WTC11 (cell line): ENCODE data around the gene MYOC. TPM values are rescaled to one million over a fixed set of nuclear protein-coding genes. Genes with fewer than 3 reads are reported as not detected.

ENCODE experiments used
- ATAC-seq: fragments of 200-7000 bp; cut with Tn5 transposase; 2 replicates; pipeline ENCODE4 v1.10.0; 2021; ENCODE audit warnings: mild to moderate bottlenecking, moderate library complexity
- CTCF ChIA-PET: fragments of 300-600 bp; sonication (Branson Sonifier 250); formaldehyde crosslinking; loops from one replicate; lab custom pipeline; 2021; ENCODE audit warnings: antibody characterized with exemption; lab: Charles Lee
- POLR2A ChIA-PET: fragments of 350-600 bp; sonication (Branson Sonifier 250); formaldehyde crosslinking; loops from one replicate; lab custom pipeline; 2021; ENCODE audit warnings: antibody characterized with exemption; lab: Charles Lee
- DNase-seq: peaks from one replicate; pipeline ENCODE4 v3.0.0; 2021; ENCODE audit warnings: low spot score
- H3K27ac Mint-ChIP-seq: 2 replicates; pipeline ENCODE4 v1.8.0; 2021; ENCODE audit warnings: mixed read lengths
- H3K27me3 Mint-ChIP-seq: 2 replicates; pipeline ENCODE4 v1.8.0; 2021; ENCODE audit warnings: low read depth, mild to moderate bottlenecking, moderate library complexity, mixed read lengths
- H3K36me3 Mint-ChIP-seq: 2 replicates; pipeline ENCODE4 v1.8.0; 2021; ENCODE audit warnings: mixed read lengths
- H3K4me1 Mint-ChIP-seq: 2 replicates; pipeline ENCODE4 v1.8.0; 2022; ENCODE audit warnings: mixed read lengths
- H3K4me3 Mint-ChIP-seq: 2 replicates; pipeline ENCODE4 v1.8.0; 2021; ENCODE audit warnings: mild to moderate bottlenecking, moderate library complexity, mixed read lengths
- H3K9me3 Mint-ChIP-seq: 2 replicates; pipeline ENCODE4 v1.8.0; 2021; ENCODE audit warnings: mixed read lengths
- ATF1 ChIP-seq: sonication (generic); formaldehyde crosslinking; IDR thresholded peaks from 2 replicates; pipeline ENCODE4 v1.8.1; 2023; ENCODE audit warnings: mild to moderate bottlenecking, moderate library complexity, missing genetic modification reagents
- CDX4 ChIP-seq: fragments of 250-450 bp; sonication (Bioruptor Pico); IDR thresholded peaks from 2 replicates; pipeline ENCODE4 v1.9.0; 2021; ENCODE audit warnings: moderate library complexity, mild to moderate bottlenecking, inconsistent platforms, borderline replicate concordance
- CREM ChIP-seq: sonication (generic); formaldehyde crosslinking; IDR thresholded peaks from 2 replicates; pipeline ENCODE4 v1.8.1; 2022; ENCODE audit warnings: mild to moderate bottlenecking, missing genetic modification reagents, moderate library complexity
- ERG ChIP-seq: fragments of 250-450 bp; sonication (Bioruptor Pico); IDR thresholded peaks from 2 replicates; pipeline ENCODE4 v1.8.0; 2021; ENCODE audit warnings: mild to moderate bottlenecking
- ETV6 ChIP-seq: sonication (generic); formaldehyde crosslinking; IDR thresholded peaks from 2 replicates; pipeline ENCODE4 v1.8.1; 2022; ENCODE audit warnings: mild to moderate bottlenecking, missing genetic modification reagents
- MXD4 ChIP-seq: fragments of 250-450 bp; sonication (Bioruptor Pico); IDR thresholded peaks from 2 replicates; pipeline ENCODE4 v1.8.0; 2021; ENCODE audit warnings: mild to moderate bottlenecking, moderate library complexity, borderline replicate concordance
- NR2C2 ChIP-seq: sonication (generic); formaldehyde crosslinking; IDR thresholded peaks from 2 replicates; pipeline ENCODE4 v1.8.0; 2022; ENCODE audit warnings: mild to moderate bottlenecking, missing genetic modification reagents
- PREB ChIP-seq: sonication (generic); formaldehyde crosslinking; IDR thresholded peaks from 2 replicates; pipeline ENCODE4 v1.8.1; 2022; ENCODE audit warnings: mild to moderate bottlenecking, missing genetic modification reagents, moderate library complexity, borderline replicate concordance
- PRRX2 ChIP-seq: fragments of 250-450 bp; sonication (Bioruptor Pico); IDR thresholded peaks from 2 replicates; pipeline ENCODE4 v1.8.0; 2021; ENCODE audit warnings: mild to moderate bottlenecking
- RELA ChIP-seq: sonication (generic); formaldehyde crosslinking; IDR thresholded peaks from 2 replicates; pipeline ENCODE4 v1.8.1; 2022; ENCODE audit warnings: missing genetic modification reagents, mild to moderate bottlenecking, borderline replicate concordance
- RORB ChIP-seq: fragments of 250-450 bp; sonication (Bioruptor Pico); IDR thresholded peaks from 2 replicates; pipeline ENCODE4 v1.9.0; 2021; ENCODE audit warnings: mild to moderate bottlenecking
- SOX15 ChIP-seq: fragments of 250-450 bp; sonication (Bioruptor Pico); IDR thresholded peaks from 2 replicates; pipeline ENCODE4 v1.9.0; 2021; ENCODE audit warnings: mild to moderate bottlenecking
- TP53 ChIP-seq: sonication (generic); formaldehyde crosslinking; IDR thresholded peaks from 2 replicates; pipeline ENCODE4 v1.8.1; 2023; ENCODE audit warnings: mild to moderate bottlenecking, missing genetic modification reagents
- ZBTB43 ChIP-seq: sonication (generic); formaldehyde crosslinking; IDR thresholded peaks from 2 replicates; pipeline ENCODE4 v1.8.1; 2023; ENCODE audit warnings: mild to moderate bottlenecking, missing genetic modification reagents
- ZMAT4 ChIP-seq: fragments of 250-450 bp; sonication (Bioruptor Pico); IDR thresholded peaks from 2 replicates; pipeline ENCODE4 v1.9.0; 2021; ENCODE audit warnings: mild to moderate bottlenecking
- ZNF416 ChIP-seq: fragments of 250-450 bp; sonication (Bioruptor Pico); IDR thresholded peaks from 2 replicates; pipeline ENCODE4 v1.9.0; 2021; ENCODE audit warnings: mild to moderate bottlenecking, inconsistent platforms
- total RNA-seq: library from RNA; stranded (reverse); gene quantifications from 3 replicates; pipeline ENCODE4 v1.2.3, GENCODE V29; 2021
- TF ChIP-seq, protein P1 (sequence below): sonication (generic); formaldehyde crosslinking; IDR thresholded peaks from 2 replicates; pipeline ENCODE4 v1.8.1; 2022; ENCODE audit warnings: low read depth, missing genetic modification reagents, borderline replicate concordance
- TF ChIP-seq, protein P2 (sequence below): fragments of 200-600 bp; IDR thresholded peaks from 2 replicates; pipeline ENCODE4 v1.8.0; 2022; ENCODE audit warnings: antibody characterized with exemption
- TF ChIP-seq, protein P3 (sequence below): sonication (generic); formaldehyde crosslinking; IDR thresholded peaks from 2 replicates; pipeline ENCODE4 v1.8.0; 2022; ENCODE audit warnings: mild to moderate bottlenecking, missing genetic modification reagents

MYOC gene
- total RNA-seq, 1 experiment from 2014 or later, result not detected

GRCh38 chr1:171627020-171627419 lies 25.5 kb downstream of the MYOC start:
- DNase-seq (no peak), ATAC-seq (no peak)
- Mint-ChIP-seq H3K4me1 (peaks cover 13% of the 10 kb centered on the region), H3K36me3 (no peaks in the 10 kb centered on the region), H3K9me3 (peaks cover 15% of the 10 kb centered on the region; the same call in 1 of the 2 replicates), H3K4me3 (no peak overlapping the region), H3K27me3 (peaks cover under 1% of the 10 kb centered on the region; the same call in 1 of the 2 replicates), H3K27ac (no peak overlapping the region)
- POLR2A ChIA-PET, result no interaction called here
- no peak for TF ChIP-seq CDX4 (CRISPR knock-in tag)
- TF ChIP-seq ZMAT4, result no peak
- TF ChIP-seq, protein P1, sequence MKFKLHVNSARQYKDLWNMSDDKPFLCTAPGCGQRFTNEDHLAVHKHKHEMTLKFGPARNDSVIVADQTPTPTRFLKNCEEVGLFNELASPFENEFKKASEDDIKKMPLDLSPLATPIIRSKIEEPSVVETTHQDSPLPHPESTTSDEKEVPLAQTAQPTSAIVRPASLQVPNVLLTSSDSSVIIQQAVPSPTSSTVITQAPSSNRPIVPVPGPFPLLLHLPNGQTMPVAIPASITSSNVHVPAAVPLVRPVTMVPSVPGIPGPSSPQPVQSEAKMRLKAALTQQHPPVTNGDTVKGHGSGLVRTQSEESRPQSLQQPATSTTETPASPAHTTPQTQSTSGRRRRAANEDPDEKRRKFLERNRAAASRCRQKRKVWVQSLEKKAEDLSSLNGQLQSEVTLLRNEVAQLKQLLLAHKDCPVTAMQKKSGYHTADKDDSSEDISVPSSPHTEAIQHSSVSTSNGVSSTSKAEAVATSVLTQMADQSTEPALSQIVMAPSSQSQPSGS, result no peak
- TF ChIP-seq ZNF416 (CRISPR knock-in tag), result no peak
- CTCF ChIA-PET, result no interaction called here

DNA sequence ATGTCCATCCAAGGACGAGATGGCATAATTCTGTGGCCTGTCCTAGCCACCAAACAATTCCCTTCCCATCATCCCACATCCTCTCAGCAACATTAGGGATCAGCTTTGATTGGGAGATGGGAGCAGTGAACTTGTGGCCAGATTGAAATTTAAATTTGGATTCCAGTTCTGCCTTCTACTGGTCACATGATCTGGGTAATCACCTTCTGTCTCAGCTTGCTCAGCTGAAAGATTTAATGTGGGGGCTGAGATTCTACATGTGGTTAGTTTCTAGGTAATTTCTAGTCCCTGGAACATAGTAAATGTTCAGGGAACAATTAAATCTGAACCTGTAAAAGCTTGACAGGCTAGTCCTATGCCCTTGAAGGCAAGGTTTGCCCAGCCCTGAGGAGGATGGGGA lies 27.3 kb downstream of the MYOC start:
- Mint-ChIP-seq H3K36me3 (no peaks in the 10 kb centered on the region), H3K27ac (no peak overlapping the region), H3K4me1 (peaks cover 25% of the 10 kb centered on the region), H3K4me3 (no peak overlapping the region), H3K9me3 (0 out of 2 replicates have a peak, but pooled peaks cover 5% of the 10 kb centered on the region), H3K27me3 (no peaks in the 10 kb centered on the region)
- POLR2A ChIA-PET, result no interaction called here
- TF ChIP-seq ETV6 (no peak), SOX15 (CRISPR knock-in tag) (no peak), PREB (CRISPR knock-in tag) (no peak), TP53 (no peak), ATF1 (no peak), RORB (CRISPR knock-in tag) (no peak), RELA (CRISPR knock-in tag) (no peak), MXD4 (no peak), NR2C2 (CRISPR knock-in tag) (no peak), ZBTB43 (no peak), ERG (CRISPR knock-in tag) (no peak), CREM (CRISPR knock-in tag) (no peak), PRRX2 (CRISPR knock-in tag) (no peak)
- TF ChIP-seq, protein P2, sequence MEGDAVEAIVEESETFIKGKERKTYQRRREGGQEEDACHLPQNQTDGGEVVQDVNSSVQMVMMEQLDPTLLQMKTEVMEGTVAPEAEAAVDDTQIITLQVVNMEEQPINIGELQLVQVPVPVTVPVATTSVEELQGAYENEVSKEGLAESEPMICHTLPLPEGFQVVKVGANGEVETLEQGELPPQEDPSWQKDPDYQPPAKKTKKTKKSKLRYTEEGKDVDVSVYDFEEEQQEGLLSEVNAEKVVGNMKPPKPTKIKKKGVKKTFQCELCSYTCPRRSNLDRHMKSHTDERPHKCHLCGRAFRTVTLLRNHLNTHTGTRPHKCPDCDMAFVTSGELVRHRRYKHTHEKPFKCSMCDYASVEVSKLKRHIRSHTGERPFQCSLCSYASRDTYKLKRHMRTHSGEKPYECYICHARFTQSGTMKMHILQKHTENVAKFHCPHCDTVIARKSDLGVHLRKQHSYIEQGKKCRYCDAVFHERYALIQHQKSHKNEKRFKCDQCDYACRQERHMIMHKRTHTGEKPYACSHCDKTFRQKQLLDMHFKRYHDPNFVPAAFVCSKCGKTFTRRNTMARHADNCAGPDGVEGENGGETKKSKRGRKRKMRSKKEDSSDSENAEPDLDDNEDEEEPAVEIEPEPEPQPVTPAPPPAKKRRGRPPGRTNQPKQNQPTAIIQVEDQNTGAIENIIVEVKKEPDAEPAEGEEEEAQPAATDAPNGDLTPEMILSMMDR, result no peak
- TF ChIP-seq, protein P3, sequence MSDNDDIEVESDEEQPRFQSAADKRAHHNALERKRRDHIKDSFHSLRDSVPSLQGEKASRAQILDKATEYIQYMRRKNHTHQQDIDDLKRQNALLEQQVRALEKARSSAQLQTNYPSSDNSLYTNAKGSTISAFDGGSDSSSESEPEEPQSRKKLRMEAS, result no peak
- no peak for DNase-seq
- no peak for ATAC-seq
- CTCF ChIA-PET, result interaction anchor here (0.7 to 3.0 kb wide), 4 partner anchors 16 to 22 kb away, joined by 3 to 20 read pairs (median 4); no protein-coding TSS in a partner anchor
